ENCODE data around the gene CD2.
A peak's percentile ranks its signal among the peaks of the same experiment; 100 is the strongest.

The CD2 gene

GRCh38 chr1:116817582-116818064 lies 63.4 kb downstream of the CD2 start:
- Histone ChIP-seq H3K27me3 (ENCODE audit: insufficient read depth, low read depth, severe bottlenecking) (no peaks in the 10 kb centered on the region), H3K36me3 (no peaks in the 10 kb centered on the region), H3K27ac (no peak overlapping the region), H3K4me3 (ENCODE audit: low read depth, low read length) (no peak overlapping the region), H3K9me3 (ENCODE audit: severe bottlenecking) (peaks cover 2% of the 10 kb centered on the region)
- peak; percentile 86 for DNase-seq
- peak; percentile 80 for TF ChIP-seq CTCF (IDR thresholded peaks at IDR 0.05; ENCODE audit: low read depth, low read length)

Data from WERI-Rb-1 (cell line).